Right lobe of liver (tissue), 6 donors: ENCODE results near the gene SUN3. TPM values are rescaled to one million over a fixed set of nuclear protein-coding genes. Genes with fewer than 3 reads are reported as not detected.

Source experiments
- ATAC-seq, 4 donors: fragments of 200-7000 bp; cut with Tn5 transposase; one replicate each; pipeline ENCODE4 v1.9.1; 2020; ENCODE audit warnings: mild to moderate bottlenecking in 4 of 4, moderate library complexity in 4 of 4
- DNase-seq, 3 donors: peaks; one replicate each; pipeline ENCODE4 v3.0.0-alpha.2; 2020
- H3K27ac ChIP-seq, 3 donors: fragments of 200-600 bp; one replicate each; pipeline ENCODE4 v1.8.0; 2022
- H3K27me3 ChIP-seq, 2 donors: fragments of 200-600 bp; one replicate each; pipeline ENCODE4 v1.8.0; 2022
- H3K36me3 ChIP-seq, 4 donors: fragments of 200-600 bp; sonication (generic) in 1 of 4; one replicate each; pipeline versions ENCODE4 v1.5.1 to v1.8.0; 2017 to 2022; ENCODE audit warnings: control low read depth in 1 of 4
- H3K4me1 ChIP-seq, 4 donors: fragments of 200-600 bp; sonication (generic) in 1 of 4; one replicate each; pipeline versions ENCODE4 v1.5.1 to v1.8.0; 2017 to 2022; ENCODE audit warnings: control low read depth in 1 of 4
- H3K4me3 ChIP-seq, 3 donors: fragments of 200-600 bp; one replicate each; pipeline ENCODE4 v1.8.0; 2022
- H3K9me3 ChIP-seq, 4 donors: fragments of 200-600 bp; sonication (generic) in 1 of 4; one replicate each; pipeline versions ENCODE4 v1.5.1 to v1.8.0; 2017 to 2022; ENCODE audit warnings: control low read depth in 1 of 4
- POLR2A ChIP-seq: fragments of 450-650 bp; IDR thresholded peaks from one replicate; pipeline ENCODE4 v1.6.1; 2017; ENCODE audit warnings: antibody characterized with exemption, mild to moderate bottlenecking
- WGBS: methylation state at CpG from one replicate; pipeline ENCODE4 v1.1.6; 2018; ENCODE audit warnings: low coverage, low lambda C conversion rate; ENCODE audit not compliant: insufficient coverage; ENCODE audit errors: missing lambda C conversion rate; 5-methylcytosine and 5-hydroxymethylcytosine counted together
- intact Hi-C, 2 donors: fragments of 100-400 bp; cut with DNase I; formaldehyde crosslinking; loops; one replicate each; pipeline versions ENCODE4 v1.11.2 to v1.14.1; 2022
- total RNA-seq, 6 experiments: library from RNA; depleted of rRNA in 2 of 6; stranded (reverse); fragments of >200 nt in 2 of 6; fragmentation: NEBNext Ultra II Directional in 3 of 6; extraction: Animal tissue kit (Norgen Biotek cat#: 25700) in 3 of 6; gene quantifications; one replicate each; pipeline versions ENCODE4 v1.1.0 to v1.2.4, GENCODE V29; 2016 to 2023
- TF ChIP-seq, protein P1 (sequence below), 4 donors: fragments of 200-600 bp in 3 of 4; fragments of 450-650 bp in 1 of 4; IDR thresholded peaks; one replicate each; pipeline versions ENCODE4 v1.5.1 to v1.8.0; 2016 to 2022; ENCODE audit warnings: antibody characterized with exemption in 4 of 4, mild to moderate bottlenecking in 2 of 4
- donor health status: DM: no; HTN: yes; CAD: no.
- donor health status: DM: no; HTN: no; CAD: no.
- donor health status: DM: no; HTN: no; CAD: no.
- donor health status: DM: no; HTN: yes; CAD: no.
- donor health status: DM: no; HTN: yes; CAD: no.

Gene SUN3
- total RNA-seq, 6 experiments from 2014 or later, result not detected

DNA sequence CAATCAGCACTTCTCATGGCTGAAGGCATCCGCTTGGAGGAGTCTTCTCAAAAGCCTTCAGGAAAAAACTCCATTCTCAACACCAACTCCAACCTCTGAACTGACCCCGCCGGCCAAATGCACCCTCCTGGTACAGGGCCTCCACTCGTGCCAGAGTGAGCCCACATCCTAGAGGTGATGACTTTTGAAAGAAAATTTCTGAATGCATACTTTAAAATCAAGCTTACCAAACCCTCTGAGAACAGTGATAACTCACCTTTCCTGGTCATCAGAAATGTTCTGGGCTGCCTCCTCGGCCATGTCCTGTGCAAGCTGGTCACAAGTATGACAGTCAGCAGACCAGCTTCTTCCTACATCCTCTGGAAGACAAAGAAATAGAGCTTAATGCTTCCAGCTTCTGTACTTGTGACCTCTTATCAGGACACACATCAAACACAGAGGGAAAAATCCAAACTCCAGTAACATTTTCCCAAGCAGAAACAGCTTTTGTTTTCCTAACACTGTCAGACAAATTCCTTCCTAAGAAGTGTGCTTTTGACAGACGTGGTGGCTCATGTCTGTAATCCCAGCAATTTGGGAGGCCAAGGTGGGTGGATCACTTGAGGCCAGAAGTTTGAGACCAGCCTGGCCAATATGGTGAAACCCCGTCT lies 80.6 kb downstream of the SUN3 start, which contains the start of gene PKD1L1:
Gene PKD1L1, minus strand, starts transcription at position 326 of the 650 bp plus-strand sequence. Its CDS starts 26 bp downstream, at position 300.
- no peak for DNase-seq
- no peaks in the 10 kb centered on the region for H3K9me3 ChIP-seq
- intact Hi-C loops, result loop anchor here in 1 of 2 donors (5.0 kb wide), 1 partner anchor 159 kb away; no protein-coding TSS in a partner anchor
- no peak within 1 kb of the TSS for H3K4me3 ChIP-seq
- ATAC-seq, result peak in 1 of 4 donors; percentile 6
- no peaks in the 10 kb centered on the region for H3K36me3 ChIP-seq
- H3K27ac ChIP-seq, result no peak within 1 kb of the TSS
- no peaks in the 10 kb centered on the region for H3K27me3 ChIP-seq
- H3K4me1 ChIP-seq, result peaks cover 0 to 9% (median 0%) of the 10 kb centered on the region in 4 donors
- TF ChIP-seq, protein P1, sequence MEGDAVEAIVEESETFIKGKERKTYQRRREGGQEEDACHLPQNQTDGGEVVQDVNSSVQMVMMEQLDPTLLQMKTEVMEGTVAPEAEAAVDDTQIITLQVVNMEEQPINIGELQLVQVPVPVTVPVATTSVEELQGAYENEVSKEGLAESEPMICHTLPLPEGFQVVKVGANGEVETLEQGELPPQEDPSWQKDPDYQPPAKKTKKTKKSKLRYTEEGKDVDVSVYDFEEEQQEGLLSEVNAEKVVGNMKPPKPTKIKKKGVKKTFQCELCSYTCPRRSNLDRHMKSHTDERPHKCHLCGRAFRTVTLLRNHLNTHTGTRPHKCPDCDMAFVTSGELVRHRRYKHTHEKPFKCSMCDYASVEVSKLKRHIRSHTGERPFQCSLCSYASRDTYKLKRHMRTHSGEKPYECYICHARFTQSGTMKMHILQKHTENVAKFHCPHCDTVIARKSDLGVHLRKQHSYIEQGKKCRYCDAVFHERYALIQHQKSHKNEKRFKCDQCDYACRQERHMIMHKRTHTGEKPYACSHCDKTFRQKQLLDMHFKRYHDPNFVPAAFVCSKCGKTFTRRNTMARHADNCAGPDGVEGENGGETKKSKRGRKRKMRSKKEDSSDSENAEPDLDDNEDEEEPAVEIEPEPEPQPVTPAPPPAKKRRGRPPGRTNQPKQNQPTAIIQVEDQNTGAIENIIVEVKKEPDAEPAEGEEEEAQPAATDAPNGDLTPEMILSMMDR (IDR thresholded peaks at IDR 0.05), result no peak
- no peak for TF ChIP-seq POLR2A
- WGBS, result 58% methylated on average over 4 of the region's 7 CpGs

DNA sequence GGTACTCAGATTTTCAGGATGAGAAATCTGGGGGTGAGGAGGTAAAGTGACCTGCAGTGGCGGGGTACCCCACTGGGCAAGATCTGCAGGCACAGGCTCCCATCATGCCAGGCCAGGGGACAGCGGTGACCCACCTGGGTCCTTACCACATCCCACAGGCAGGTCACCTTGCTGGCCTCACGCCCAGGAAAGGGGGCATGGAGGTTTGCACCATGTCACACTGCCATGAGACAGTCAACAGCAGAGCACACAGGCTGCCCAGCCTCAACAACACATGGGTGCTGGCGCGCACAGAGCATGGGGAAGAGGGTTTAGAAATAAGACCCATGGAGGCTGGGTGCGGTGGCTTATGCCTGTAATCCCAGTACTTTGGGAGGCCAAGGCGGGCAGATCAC lies 81.6 kb downstream of the SUN3 start:
- 76% methylated on average over 5 of the region's 7 CpGs for WGBS

DNA sequence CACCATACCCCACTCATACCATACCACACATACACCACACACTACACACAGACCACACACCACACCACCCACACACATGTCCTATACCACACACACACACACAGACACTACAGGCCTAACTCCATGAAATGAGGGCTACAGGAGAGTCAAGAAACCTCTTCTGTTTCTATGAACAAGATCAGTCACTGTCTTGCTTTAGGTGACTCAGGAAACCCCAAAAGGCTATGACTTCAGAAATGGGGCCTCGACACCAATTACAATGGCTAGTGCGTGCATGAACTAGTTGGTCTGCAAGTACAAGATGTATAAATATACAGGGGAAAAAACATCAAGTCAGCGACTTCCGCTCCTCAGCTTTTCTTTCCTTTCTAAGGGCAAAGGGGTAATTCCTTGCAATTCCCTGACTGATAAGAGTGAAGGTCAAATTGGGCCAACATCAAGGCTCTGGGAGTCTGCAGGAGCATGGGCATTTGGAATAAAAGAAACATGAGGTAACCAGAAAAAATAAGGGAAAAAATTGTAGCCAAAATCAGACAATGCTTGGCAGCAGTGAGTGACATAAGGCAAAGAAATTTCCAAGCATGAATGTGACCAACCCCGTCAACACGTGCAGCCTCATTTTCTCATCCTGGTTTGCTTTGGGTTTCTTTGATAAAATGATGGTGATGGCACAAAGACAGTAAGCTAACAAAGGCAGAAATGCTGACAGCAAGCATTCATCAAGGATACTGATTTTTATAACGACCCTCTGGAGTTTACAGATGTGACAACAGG lies 82.1 kb downstream of the SUN3 start:
- intact Hi-C loops, result loop anchor here in 1 of 2 donors (5.0 kb wide), 1 partner anchor 161 kb away; no protein-coding TSS in a partner anchor
- no peaks in the 10 kb centered on the region for H3K9me3 ChIP-seq
- ATAC-seq, result peak; percentile 10 to 49 (median 16)
- no peak overlapping the region for H3K4me3 ChIP-seq
- peaks cover 0 to 8% (median 0%) of the 10 kb centered on the region in 4 donors for H3K4me1 ChIP-seq
- TF ChIP-seq, protein P1 (IDR thresholded peaks at IDR 0.05), result no peak
- TF ChIP-seq POLR2A, result no peak
- no peak for DNase-seq
- WGBS, result 75% methylated on average over 7 of the region's 7 CpGs
- H3K36me3 ChIP-seq, result no peaks in the 10 kb centered on the region
- H3K27me3 ChIP-seq, result no peaks in the 10 kb centered on the region
- no peak overlapping the region for H3K27ac ChIP-seq

More for the DNA sequence above, 81.6 kb downstream of the SUN3 start:
- no peak for DNase-seq
- no peak for TF ChIP-seq POLR2A
- TF ChIP-seq, protein P1 (IDR thresholded peaks at IDR 0.05), result no peak
- H3K27me3 ChIP-seq, result no peaks in the 10 kb centered on the region
- no peak overlapping the region for H3K4me3 ChIP-seq
- no peaks in the 10 kb centered on the region for H3K9me3 ChIP-seq
- H3K36me3 ChIP-seq, result no peaks in the 10 kb centered on the region
- no peak for ATAC-seq
- H3K27ac ChIP-seq, result no peak overlapping the region
- peaks cover 0 to 9% (median 0%) of the 10 kb centered on the region in 4 donors for H3K4me1 ChIP-seq
- intact Hi-C loops, result loop anchor here in 1 of 2 donors (5.0 kb wide), 1 partner anchor 160 kb away; no protein-coding TSS in a partner anchor

DNA sequence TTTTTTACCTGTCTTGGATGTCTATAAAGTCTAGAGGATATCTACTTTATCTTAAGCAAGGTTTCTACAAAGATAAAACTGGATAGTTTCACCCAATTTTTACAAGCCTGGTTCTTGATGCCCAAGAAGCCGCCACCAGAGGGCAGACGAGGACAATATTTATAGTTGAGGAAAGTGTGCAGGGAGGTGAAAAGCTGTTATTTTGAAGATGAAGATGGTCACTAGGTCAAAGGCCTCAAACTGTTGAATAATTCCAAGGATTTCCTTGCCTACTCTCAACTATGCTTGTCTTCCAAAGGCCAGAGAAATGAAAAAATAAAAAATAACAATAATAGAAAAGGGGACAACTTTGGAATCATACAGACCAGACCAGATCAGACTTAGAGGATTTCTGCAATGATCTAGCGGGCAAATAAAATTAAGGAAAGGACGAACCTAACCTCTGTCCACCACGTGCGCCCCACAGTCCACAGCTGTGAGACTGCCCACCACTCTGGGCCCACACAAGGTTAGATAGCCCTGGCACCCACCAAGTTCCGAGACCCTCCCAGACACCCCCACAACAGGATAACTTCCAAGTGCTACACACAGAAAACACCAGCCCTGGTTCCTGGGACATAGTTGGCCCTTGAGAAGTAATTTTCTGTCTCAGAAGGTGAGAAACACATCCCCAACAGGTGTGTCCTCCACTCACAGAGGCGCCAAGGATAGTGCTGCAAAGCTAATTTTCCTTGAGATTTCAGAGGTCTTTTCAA lies 83.5 kb downstream of the SUN3 start:
- intact Hi-C loops, result loop anchor here in 1 of 2 donors (5.0 kb wide), 1 partner anchor 162 kb away; no protein-coding TSS in a partner anchor
- no peaks in the 10 kb centered on the region for H3K36me3 ChIP-seq
- no peak overlapping the region for H3K27ac ChIP-seq
- DNase-seq (peak; percentile 70 to 78 (median 76)), ATAC-seq (peak; percentile 59 to 80 (median 68))
- WGBS, result 16% methylated on average over 7 of the region's 8 CpGs
- no peaks in the 10 kb centered on the region for H3K4me1 ChIP-seq
- no peak overlapping the region for H3K4me3 ChIP-seq
- H3K9me3 ChIP-seq, result no peaks in the 10 kb centered on the region
- TF ChIP-seq, protein P1 (IDR thresholded peaks at IDR 0.05), result peak; percentile 76 to 85 (median 84)
- TF ChIP-seq POLR2A, result no peak
- H3K27me3 ChIP-seq, result no peaks in the 10 kb centered on the region
